Suppressor macrophage (primary cell): ENCODE measurements around the gene RNF220.
A peak's percentile ranks its signal among the peaks of the same experiment; 100 is the strongest.

Experiments
- DNase-seq, 4 experiments: peaks; one replicate each; pipeline ENCODE4 v3.0.0-alpha.2; 2020 to 2022

The RNF220 gene

DNA sequence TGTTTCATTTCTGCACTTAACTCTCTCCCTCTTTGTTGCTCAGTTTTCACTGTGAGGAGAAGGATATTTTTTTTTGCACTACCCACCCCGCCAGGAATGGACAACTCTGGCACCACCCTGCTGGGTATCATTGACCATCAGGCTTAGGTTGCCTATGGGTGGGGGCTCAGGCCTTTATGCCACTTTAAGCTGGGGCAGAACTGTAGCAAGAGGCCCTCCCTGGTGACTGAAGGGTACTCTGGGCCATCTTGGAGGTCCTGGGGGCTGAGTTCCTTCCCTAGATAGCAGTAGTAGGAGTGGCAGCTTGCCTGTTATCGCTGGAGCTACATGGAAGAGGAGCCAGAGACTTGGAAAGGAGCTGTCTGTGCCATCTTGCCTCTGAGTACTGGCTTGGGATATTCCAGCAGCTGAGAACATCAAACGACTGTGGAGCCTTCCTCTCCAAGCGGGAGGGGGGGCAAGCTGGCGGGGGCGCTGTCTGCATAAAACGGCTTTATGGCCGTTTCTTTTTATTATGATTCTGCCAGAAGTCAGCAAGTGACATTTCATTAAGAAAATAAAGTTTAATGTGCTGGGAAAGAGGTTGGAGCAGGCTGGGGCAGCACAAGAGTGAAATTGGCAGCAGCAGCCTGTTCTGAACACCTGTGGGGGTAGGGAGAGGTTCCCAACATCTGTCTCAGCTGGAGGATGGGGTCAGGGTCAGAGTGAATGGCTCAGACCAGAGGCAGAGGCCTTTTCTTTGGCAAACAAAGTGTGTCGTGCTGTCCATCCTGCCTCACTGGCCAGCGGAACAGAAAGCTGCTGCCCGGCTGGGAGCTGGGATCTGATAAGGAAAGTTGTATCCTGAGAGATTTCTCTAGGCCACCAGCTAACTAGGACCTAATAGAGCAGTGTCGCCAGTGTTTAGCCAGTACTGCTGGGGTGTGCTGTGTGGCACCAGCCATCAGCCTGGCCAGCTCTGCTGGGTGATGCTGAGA, 236.4 kb downstream of the RNF220 start:
- no peak for DNase-seq

DNA sequence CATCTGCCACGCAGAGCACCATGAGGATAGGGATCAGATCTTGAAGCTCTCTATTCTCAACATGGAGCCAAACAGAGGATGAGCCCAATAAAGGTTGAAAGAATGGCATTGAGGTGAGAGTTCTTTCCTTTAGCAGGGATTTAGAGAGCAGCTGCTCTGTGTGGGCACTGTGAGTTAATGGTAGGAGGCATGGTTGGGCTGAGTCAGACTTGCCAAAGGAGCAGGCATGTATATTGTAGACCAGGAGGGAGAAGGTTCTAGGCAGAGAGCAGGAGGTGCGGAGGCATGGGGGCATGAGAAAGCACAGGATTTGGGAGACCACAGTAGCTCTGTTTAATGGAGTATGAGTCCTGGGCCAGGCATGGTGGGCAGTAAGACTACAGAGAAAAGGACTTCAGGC, 237.2 kb downstream of the RNF220 start:
- DNase-seq = no peak

DNA sequence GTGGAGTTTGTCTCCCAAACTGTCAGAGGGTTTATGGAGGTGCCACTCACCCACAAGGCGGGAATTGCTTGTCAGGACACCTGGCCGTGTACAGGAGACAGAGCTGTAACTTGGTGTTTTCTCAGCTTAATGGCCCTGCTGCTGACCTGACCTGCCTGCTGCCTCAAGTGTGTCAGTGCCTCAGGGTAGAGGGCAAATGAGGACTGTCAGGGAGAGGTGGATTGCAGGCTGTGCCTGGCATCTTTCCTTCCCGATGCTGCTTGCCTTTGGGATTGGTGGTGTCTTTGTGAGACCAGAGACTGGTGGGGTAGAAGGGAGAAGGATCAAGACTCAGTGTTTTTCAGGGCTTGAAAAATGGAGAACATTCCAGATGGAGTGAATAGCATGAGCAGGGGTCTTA, 237.9 kb downstream of the RNF220 start:
- DNase-seq = no peak

DNA sequence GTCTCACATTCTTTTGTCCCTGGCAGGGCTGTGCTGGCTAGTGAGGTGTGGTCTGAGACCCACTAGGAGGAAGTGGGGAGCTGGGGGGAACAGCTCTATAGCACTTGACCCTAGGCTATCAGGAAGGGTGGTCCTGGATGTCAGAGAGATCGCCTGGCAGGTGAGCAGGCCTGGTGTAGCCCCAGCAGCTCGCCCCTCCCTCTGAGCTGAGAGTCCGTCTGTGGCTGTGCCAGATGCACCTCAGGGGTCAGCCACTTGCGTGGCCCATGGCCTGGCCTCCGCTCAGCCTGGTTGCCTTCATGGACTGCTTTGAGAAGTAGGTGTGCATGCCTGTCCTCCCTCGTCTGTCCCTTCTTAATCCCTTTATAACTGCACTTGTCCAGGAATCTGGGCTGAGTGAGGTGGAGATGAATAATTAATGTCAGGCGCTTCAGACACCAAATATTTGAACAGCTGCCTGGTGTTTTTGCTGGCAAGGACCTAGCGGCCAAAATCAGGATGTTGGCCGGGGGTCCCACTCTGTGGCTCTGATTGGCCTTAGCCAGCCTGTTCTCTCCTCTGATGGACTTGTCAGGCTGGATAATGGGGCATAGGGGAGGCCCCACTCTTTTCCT, 238.8 kb downstream of the RNF220 start:
- DNase-seq = no peak

DNA sequence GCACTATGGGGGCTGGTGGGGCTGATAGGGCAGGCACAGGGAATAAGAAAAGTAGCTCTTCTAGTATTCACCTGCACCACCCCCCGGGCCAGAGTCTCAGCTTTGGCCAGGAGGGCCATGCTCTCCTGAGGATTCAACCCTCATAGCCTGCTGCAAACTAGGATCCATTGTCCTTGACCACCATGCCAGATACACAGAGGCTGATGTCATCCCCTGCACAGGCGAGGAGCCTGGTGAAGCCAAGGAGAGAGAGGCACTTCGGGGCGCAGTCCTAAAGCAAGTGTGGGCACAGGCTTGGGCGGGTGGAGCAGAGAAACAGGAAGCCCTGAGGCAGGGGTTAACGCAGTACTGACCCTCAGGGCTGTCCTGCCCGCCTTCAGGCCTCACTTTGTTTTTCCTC, 239.8 kb downstream of the RNF220 start:
- DNase-seq = no peak

DNA sequence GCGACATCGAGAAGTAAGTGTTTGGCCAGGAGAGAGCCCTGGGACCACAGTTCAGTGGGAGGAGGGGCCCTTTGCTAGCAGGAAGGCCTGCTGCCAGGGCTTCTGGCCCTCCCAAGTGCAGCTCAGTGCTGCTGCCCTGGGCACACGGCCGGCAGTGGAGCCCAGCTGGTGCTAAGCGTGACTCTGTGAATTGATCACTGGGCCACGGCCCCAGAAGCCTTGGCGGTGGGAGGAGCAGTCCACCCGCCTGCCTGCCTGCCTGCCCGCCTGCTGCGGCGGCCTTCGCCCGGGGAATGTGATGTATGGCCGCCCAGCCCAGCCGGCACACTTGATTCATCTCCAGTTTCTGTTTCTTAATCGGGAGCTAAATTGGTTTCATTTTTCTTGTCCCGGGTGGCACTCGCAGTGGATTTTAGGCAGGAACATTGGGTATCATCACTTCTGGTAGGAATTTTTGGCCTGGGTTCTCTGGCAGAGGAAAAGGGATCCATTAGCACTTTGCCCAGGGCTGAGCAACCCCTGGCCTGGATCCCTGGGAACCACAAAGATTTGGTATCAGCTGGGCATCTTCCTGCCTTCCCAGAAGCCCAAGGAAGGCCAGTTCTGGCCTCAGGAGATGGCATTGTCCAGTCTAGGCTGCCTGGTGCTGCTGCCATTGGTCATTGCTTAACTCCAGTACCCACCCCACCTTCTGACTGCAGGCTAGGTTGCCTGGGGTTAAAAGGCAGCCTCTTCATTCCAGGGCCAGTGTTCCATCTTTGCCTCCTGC, 240.6 kb downstream of the RNF220 start:
- no peak for DNase-seq

DNA sequence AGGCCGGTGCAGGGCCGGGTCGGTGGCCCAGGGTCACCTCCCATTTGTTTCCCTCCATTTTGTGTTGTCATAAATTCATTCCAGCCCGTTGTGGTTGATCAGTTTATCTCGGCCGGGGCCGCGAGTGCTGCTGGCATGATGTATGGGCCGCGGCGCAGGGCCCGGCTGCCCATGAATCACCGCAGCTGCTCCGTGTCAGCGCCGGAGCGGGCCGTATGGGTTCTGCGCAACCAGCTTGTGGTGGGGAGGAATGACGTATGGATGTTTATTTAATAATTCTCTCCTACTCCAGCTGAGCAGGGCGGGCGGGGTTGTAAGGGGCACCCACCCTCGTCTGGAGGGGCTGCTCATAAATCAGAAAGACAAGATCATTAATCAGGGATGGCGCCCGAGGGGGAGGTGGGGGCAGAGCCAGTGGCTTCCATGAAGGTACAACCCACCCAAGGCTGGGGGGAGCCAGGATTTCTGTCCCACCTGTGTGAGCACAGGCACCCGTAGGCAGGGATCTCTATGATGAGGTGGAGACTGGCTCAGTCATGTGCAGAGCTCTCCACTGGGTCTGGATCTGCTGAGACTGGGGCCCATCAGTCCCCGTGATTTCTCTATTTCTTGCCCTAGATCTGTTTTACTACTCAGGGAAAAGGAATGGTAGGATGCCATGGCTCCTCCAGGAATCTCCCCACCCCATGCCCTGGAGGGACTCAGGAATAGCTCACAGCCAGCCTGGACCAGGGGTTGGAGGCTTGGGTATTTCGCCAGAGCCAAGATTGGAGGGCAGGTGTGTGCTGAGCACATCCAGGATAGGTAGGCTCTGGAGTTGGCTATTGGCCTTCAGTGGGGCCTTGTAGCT, 241.4 kb downstream of the RNF220 start:
- no peak for DNase-seq

DNA sequence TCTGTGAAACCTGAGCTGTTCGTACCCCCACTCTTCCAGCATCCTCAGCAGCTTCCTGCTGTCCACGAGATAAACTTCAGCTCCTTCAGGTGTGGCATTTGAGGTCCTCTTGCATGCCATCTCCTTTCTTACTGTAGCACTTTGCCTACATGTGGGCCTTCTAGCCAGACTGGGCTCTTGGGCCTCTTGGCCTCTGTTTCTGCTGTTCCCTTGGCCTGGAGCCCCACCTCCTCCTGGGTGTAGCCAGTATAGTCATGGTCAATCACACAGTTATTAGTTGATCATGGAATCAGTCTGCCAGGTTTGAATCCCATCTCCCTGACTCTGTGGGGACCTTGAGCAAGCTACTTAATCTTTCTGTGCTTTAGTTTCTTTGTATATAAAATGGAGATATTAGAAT, 242.8 kb downstream of the RNF220 start:
- no peak for DNase-seq

DNA sequence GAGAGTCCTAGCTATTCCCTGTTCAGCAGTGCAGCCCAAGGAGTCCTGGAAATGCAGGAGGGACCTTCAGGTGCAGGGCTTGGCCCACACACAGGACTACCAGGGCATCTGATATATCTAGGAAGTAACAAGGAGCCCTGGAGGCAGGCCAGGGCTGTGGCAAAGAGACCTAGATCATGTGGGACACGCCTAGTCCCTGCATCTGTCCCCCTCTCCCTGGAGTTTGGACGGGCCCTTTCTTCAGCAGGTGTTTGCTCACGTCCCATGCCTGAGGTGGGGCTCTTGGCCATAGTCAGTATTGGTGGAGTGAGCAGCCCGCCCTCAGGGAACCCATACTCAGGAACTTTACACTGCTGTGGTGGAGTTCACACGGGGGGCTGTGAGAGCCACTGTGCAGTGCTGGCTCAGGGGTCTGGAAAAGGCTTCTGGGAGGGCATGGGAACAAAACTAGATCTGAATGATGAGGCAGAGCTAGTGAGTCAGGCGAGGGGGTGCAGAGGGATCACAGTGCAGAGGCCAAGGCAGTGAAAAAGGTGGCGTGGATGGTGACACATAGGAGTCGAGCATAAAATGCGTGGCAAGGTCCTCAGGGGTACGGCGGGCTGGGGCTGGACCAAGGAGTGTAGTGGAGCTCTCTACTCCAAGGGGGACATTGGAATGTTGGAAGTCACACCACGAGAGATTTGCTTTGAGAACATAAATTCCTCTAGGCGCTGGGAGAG, 243.6 kb downstream of the RNF220 start:
- no peak for DNase-seq

DNA sequence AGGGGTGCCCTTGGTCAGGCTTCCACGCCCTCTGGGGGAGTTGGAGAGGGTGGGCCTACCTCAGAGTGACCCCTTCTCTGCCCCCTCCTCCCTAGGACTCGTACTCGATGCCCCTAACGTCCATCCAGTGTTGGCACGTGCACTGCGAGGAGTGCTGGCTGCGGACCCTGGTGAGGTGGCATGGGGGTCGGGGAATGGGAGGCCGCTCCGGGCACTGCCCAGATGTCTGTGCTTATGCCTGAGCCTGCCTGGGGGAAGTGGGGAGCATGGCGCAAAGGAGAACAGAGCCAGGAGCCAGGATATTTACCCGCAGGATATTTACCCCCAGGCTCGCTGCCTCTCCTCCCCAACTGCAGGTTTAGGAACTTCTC, 244.7 kb downstream of the RNF220 start:
- no peak for DNase-seq

DNA sequence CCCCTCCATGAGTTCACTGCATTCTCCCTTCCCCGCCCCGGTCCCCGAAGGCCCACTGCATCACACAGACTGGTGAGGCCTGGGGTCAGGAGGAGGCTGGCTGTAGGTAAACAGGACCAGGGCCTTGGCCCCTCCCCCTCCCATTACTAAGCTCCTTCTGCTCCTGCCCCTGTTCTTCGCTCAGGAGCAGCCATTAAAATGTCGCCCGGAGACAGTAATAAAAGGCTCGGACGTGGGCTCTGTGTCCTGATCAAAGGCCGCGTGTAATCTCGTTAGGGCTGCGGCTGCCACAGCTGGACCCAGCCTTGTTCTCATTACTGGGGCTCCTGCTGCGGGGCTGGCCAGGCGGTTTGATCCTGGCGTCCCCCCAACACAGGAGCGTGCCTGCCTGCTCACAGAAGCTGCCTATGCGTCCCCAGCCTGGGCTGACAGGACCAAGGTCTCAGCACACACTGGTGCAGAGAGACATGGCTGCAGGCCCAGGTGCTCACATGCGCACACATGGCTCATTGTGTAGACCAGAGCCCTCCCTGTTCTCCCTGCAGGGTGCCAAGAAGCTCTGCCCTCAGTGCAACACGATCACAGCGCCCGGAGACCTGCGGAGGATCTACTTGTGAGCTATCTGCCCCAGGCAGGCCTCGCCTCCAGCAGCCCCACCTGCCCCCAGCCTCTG, 245.2 kb downstream of the RNF220 start:
- no peak for DNase-seq

DNA sequence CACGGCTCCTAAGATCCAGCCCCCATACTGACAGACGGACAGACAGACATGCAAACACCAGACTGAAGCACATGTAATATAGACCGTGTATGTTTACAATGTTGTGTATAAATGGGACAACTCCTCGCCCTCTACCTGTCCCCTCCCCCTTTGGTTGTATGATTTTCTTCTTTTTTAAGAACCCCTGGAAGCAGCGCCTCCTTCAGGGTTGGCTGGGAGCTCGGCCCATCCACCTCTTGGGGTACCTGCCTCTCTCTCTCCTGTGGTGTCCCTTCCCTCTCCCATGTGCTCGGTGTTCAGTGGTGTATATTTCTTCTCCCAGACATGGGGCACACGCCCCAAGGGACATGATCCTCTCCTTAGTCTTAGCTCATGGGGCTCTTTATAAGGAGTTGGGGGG, 246.0 kb downstream of the RNF220 start:
- no peak for DNase-seq

DNA sequence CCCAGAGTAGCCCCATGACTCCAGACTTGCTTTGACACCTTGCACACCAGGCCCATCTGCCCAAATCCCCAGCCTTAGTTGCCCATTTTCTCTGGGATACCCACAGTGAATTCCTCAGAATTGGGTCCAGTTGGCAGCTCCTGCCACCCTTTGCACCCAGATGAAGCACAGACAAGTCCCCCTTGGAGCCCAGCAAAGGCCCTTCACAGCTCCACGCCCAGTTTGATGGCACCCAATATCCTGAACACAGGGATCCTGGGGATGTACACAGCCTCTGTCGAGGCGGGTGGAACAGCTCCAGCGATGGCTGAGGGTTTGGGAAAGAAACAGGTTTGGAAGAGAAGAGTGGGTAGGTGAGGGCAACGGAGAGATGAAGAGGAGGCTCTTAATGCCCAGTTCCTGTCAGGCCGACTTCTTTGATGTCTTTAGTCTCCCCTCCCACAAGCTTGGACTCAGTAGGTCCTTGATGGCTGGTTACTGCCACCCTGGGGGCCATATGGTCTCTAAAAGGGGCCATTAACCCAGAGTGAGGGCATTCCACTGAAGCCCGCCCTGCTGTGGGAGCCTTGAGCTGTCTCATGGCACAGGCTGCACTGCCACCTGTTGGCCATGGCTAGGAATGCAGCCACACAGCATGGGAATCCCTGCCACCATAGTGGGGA, 247.5 kb downstream of the RNF220 start:
- peak; percentile 72 to 85 (median 82) for DNase-seq

DNA sequence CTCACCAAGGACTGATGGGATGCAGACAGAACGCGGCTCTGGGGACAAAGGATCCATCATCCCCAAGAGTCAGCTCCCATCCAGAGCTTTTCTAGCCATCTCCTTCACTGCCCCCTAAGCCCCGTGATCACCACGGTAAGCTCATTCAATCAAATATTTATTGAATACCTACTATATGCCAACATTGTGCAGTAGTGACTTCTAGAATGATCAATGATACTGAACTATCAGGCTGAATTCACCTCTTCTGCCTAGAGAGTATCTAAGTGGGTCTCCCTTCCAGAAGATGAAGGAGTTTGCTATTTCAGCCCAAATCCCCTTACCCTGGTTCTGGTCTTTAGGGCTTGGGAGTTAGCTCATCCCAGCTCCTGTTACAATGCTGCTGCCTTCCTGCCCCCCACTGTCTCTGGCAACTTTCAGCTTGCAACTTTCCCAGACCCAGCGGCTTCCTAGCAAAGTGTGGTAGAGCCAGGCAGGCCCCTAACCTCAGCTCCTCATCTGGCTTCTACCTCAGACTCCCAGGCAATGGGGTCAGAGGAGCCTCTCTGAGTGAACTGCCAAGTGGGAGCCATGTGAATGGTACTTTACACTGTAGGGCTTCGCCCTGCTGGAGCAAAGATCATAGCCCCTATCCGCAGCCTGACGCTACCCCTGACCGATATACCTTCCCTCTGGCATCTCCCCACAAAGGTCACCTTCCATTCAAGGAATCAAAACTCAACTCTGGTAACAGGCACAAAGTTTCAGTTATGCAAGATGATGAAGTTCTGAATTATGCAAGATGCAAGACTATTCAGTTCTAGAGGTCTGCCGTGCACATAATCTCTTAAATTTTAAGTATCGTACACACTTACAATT, 248.3 kb downstream of the RNF220 start:
- DNase-seq = no peak

DNA sequence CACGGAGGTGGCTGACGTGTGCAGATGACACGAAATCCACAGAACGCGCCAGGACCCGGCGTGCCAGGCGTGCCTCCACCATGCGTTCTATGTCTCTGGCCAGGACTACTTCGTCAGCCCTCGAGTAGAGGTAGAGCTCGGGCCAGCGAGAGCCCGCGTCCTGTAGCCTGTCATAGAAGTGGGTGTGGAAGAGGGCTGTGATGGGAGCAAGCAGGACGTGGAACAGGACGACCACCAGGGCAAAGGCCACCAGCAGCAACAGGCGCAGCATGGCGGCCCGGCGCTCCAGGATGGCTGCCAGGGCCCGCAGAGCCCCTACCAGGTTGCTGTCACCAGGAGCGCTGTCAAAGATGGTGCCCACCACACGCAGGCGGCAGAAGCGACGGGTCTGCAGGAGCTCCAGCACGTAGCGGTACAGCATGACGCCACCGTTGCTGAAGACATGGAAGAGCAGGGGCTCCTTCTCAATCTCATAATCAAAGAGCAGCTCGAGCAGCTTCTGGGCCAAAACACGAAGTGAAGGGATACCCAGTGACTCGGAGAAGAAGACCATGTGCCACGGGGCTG, 249.6 kb downstream of the RNF220 start:
- no peak for DNase-seq

DNA sequence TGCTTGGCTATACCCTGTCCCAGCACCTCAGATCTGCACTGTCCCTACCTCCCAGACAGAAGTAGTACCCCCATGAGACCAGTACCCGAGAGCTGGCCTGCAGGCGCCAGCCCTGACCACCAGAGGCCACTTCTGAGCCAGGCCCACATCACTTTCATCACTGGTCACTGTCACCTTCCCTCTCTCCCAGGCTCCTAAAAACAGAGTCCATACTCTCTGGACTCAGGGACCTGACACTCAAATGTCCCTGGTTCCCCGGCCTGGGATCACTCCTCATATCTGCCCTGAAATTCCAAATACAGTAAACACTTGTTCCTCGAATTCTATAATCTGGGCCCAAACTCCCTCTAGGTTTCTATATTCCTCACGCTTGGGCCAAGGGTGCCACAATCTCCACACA, 250.6 kb downstream of the RNF220 start:
- DNase-seq = peak in 3 of 4 experiments; percentile 37 to 63 (median 46)

DNA sequence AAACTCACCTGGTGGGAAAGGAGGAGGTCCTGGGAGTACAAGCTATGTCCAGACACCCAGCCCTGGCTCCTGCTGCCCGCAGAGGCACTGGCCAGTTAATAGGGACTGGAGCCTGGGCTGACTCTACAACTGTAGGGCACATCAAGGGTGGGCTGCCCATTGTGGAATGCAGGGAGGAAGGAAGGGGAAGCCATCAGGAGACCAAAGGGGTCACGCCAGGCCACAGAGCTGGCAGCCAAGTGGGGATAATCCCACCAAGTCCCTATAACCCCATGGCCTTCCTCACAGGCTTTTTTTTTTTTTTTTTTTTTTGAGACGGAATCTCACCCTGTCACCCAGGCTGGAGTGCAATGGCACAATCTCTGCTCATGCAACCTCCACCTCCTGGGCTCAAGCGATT, 254.5 kb downstream of the RNF220 start:
- no peak for DNase-seq

DNA sequence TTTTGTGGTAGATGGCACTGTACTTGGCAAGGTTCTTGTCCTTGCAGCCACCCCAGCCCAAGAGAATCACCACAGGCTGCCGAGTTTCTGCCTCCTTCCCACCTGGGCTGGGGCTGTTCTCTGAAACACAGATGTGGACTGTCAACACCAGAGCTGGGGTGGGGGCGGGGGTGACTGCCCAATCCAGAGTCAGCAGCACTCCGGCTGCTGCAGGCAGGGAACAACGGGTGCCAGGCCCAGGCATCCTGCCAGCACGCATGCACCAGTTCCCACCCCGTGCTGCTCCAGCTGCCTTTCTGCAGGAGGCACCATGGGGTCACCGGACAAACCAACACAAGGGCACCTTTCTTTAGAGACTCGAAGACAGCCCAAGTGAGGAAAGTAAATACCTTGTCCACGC, 255.1 kb downstream of the RNF220 start:
- peak in 1 of 4 experiments; percentile 1 for DNase-seq
